SK-N-SH treated with all-trans-retinoic acid at 6 μM for 48 hours (cell line): Measurements from ENCODE around the gene ME2.
"Not testable (repeated sequence)": the region's sequence is repeated elsewhere in the genome, so short reads cannot be mapped to it uniquely, and the experiment has no call there.

Experiments used
- ATAC-seq: fragments of 200-7000 bp; cut with Tn5 transposase; 3 replicates; pipeline ENCODE4 v1.9.1; 2020; ENCODE audit warnings: mild to moderate bottlenecking, moderate library complexity
- ARNTL ChIP-seq: fragments of 450-650 bp; formaldehyde crosslinking; IDR thresholded peaks from 2 replicates; pipeline ENCODE4 v1.5.0; 2020; ENCODE audit warnings: low read depth, mild to moderate bottlenecking, moderate library complexity, borderline replicate concordance
- BACH2 ChIP-seq: fragments of 250-450 bp; sonication (Bioruptor Pico); IDR thresholded peaks from 2 replicates; pipeline ENCODE4 v1.9.0; 2021; ENCODE audit warnings: mild to moderate bottlenecking, borderline replicate concordance
- CSRNP3 ChIP-seq: fragments of 250-450 bp; sonication (Bioruptor Pico); IDR thresholded peaks from 2 replicates; pipeline ENCODE4 v1.5.1; 2021; ENCODE audit warnings: mild to moderate bottlenecking, moderate library complexity
- ESRRG ChIP-seq: fragments of 250-450 bp; sonication (Bioruptor Pico); IDR thresholded peaks from 2 replicates; pipeline ENCODE4 v1.6.1; 2021; ENCODE audit warnings: mild to moderate bottlenecking
- ISL1 ChIP-seq: fragments of 250-450 bp; sonication (Bioruptor Pico); IDR thresholded peaks from 2 replicates; pipeline ENCODE4 v2.1.2; 2022; ENCODE audit warnings: mild to moderate bottlenecking, moderate library complexity
- OSR1 ChIP-seq: fragments of 250-450 bp; sonication (Bioruptor Pico); IDR thresholded peaks from 2 replicates; pipeline ENCODE4 v1.8.0; 2022; ENCODE audit warnings: moderate library complexity, mild to moderate bottlenecking, inconsistent platforms
- PATZ1 ChIP-seq: fragments of 250-450 bp; sonication (Bioruptor Pico); IDR thresholded peaks from 2 replicates; pipeline ENCODE4 v1.8.0; 2020; ENCODE audit warnings: mild to moderate bottlenecking, moderate library complexity, borderline replicate concordance
- RARB ChIP-seq: fragments of 250-450 bp; sonication (Bioruptor Pico); IDR thresholded peaks from 2 replicates; pipeline ENCODE4 v1.8.0; 2021; ENCODE audit warnings: mild to moderate bottlenecking, moderate library complexity
- TCF4 ChIP-seq: fragments of 250-450 bp; sonication (Bioruptor Pico); IDR thresholded peaks from 2 replicates; pipeline ENCODE4 v1.8.0; 2021; ENCODE audit warnings: mild to moderate bottlenecking, moderate library complexity, borderline replicate concordance
- ZFP3 ChIP-seq: fragments of 250-450 bp; sonication (Bioruptor Pico); IDR thresholded peaks from 2 replicates; pipeline ENCODE4 v1.5.0; 2020; ENCODE audit warnings: mild to moderate bottlenecking, moderate library complexity
- ZFP30 ChIP-seq: fragments of 450-650 bp; formaldehyde crosslinking; IDR thresholded peaks from 2 replicates; pipeline ENCODE4 v1.5.0; 2022; ENCODE audit warnings: mild to moderate bottlenecking, moderate library complexity
- ZNF565 ChIP-seq: fragments of 450-650 bp; formaldehyde crosslinking; conservative IDR thresholded peaks from 2 replicates; pipeline ENCODE4 v1.5.0; 2020; ENCODE audit warnings: low read depth, mild to moderate bottlenecking, moderate library complexity
- ZNF70 ChIP-seq: fragments of 450-650 bp; formaldehyde crosslinking; IDR thresholded peaks from 2 replicates; pipeline ENCODE4 v1.5.0; 2020; ENCODE audit warnings: mild to moderate bottlenecking, moderate library complexity
- ZNF8 ChIP-seq: fragments of 450-650 bp; formaldehyde crosslinking; IDR thresholded peaks from 2 replicates; pipeline ENCODE4 v1.5.0; 2020; ENCODE audit warnings: mild to moderate bottlenecking, moderate library complexity

Gene ME2

DNA sequence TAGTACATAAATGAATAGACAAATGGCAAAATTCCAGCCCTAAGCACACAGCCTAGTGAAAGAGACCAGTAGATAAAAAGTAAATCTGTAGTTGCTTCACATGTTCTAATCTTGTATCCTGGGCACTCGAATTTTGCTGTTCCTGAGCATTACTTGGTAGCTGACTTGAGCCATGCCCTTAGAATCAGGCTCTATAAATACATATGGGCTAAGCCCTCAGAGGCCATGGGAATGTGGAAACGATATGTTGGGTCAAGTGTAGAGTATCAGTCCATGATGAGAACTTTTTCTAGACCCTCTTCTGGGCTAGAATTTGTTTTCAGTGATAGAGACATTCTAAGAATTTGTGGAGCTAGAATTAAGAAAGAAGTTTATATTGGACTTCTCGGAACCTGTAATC is 110.8 kb downstream of the ME2 start:
- TF ChIP-seq ZNF70 (CRISPR knock-in tag) (no peak), RARB (no peak), ESRRG (no peak), ZFP30 (CRISPR knock-in tag) (no peak), BACH2 (CRISPR knock-in tag) (no peak), ZNF8 (no peak)
- ATAC-seq, result no peak

GRCh38 chr18:50992351-50992762 is 113.4 kb downstream of the ME2 start:
- ATAC-seq, result no peak
- no peak for TF ChIP-seq PATZ1 (CRISPR knock-in tag)
- no peak for TF ChIP-seq ZFP3 (CRISPR knock-in tag)
- TF ChIP-seq CSRNP3 (CRISPR knock-in tag), result no peak
- no peak for TF ChIP-seq ISL1 (CRISPR knock-in tag)
- no peak for TF ChIP-seq ZNF8
- no peak for TF ChIP-seq ZNF70 (CRISPR knock-in tag)

DNA sequence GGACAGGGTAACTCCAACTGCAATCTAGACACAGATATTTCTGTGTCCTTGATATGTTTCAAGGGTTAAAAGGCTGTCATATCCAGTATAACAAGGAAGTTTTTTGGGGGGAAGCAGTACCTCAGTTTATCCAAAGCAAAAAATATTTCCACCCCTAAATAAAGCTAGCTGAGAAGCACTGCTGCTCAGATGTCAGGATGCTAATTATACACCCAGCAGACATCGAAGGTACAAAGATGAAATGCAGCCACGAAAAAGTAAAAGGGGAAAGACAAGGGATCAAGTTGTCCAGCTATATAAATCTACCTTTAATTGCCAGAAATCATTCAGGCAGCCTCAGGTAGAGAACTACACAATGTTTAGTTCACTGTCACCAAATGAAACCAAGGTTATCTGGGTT is 115.1 kb downstream of the ME2 start:
- TF ChIP-seq ZNF565 (CRISPR knock-in tag) (no peak), CSRNP3 (CRISPR knock-in tag) (no peak), ISL1 (CRISPR knock-in tag) (no peak), ZFP3 (CRISPR knock-in tag) (no peak), TCF4 (CRISPR knock-in tag) (no peak), ARNTL (CRISPR knock-in tag) (no peak), OSR1 (CRISPR knock-in tag) (no peak)
- no peak for ATAC-seq

- ATAC-seq, result not testable (repeated sequence)
Observed at GRCh38 chr18:51003174-51003573, 124.3 kb downstream of the ME2 start.
